GM21360 (cell line): Measurements from ENCODE around the gene UGP2.
A peak's percentile ranks its signal among the peaks of the same experiment; 100 is the strongest.
"Not testable (repeated sequence)": the region's sequence is repeated elsewhere in the genome, so short reads cannot be mapped to it uniquely, and the experiment has no call there.

Experiments used
- ATAC-seq: cut with Tn5 transposase; IDR thresholded peaks from one replicate; pipeline ENCODE4 v1.9.1; 2021; ENCODE audit warnings: mild to moderate bottlenecking, moderate library complexity; ENCODE audit not compliant: unreplicated experiment

UGP2 gene

DNA sequence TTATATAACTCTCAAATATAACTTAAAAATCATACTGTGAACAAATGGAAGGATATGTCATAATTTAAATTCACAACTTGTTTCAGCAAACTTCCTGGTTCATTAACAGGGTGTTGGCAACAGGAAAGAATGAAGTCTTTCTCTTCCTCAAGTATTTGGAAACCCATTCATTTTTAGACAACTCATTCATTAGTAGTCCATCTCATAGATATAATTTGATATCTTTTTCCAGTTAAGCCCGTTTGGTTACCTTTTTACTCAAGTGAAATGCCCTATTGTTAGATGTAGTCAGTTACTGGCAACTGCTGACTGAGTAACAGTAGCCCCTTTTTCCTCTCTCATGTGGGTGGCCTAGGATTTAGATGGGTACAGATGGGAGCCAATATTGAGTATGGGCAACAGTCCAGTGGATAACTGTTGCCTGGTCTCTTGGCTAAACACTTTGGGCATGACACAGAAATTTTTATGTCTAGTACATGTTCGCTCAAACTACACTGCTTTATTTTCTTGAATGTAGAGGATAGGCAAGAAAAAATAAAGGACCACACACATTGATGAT lies 4.6 kb upstream of the UGP2 start:
- ATAC-seq, result no peak

DNA sequence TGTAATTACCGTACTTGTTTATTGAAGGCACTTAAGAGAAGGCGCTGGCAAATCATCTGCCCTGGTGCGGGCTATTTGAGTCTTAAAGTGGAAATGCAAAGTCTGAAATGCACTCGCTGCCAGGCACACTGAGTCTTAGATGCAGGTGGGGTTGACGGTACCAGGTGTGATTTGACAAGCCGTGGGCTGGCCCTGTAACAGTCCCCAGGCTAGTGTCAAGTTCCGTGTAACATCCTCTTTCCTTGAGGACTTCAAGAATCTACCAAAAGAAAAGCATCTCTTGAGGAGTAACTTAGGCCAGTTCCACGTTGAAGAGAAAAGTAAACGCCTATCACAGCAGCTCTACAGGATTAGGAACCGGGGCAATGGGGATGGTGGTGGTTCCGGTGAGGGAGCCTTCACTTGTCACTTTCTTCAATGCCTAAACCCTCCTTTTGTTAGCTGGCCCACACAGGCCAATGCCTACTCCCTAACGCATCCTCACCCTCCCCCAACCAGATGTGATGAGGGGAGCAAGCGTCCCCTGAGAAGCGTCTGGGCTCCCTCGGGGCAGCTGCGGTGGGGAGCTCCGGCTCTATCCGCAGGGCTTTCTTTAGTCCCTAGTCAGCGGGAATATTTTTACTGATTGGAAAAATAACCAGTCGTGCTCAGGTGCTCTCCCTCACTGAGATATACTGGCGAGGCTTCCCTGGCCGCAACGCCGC lies 1.5 kb upstream of the UGP2 start:
- ATAC-seq, result peak; percentile 22

DNA sequence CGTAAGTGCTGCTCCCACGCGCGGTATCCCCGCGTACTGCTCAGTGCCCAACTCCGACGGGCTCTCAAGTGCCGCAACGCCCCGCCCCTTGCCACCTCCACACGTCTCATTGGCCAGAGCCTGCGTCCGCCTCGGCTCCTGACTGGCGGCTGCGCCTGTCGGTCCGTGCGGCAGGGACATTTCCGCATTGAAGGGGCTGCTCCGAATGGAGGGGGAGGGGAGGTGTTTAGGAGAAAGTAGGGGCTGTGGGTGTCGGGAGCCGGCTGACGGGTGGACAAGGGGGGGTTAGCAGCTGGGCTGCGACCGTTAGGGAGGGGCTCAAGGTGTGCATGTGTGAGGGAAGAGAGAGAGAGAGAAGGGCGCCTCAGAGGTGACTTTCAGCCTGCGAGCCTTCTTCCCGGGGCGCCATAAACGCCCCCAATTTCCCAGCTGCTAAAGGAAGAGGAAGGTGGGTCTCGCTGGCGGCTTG lies 877 bp upstream of the UGP2 start:
- ATAC-seq, result peak; percentile 86

DNA sequence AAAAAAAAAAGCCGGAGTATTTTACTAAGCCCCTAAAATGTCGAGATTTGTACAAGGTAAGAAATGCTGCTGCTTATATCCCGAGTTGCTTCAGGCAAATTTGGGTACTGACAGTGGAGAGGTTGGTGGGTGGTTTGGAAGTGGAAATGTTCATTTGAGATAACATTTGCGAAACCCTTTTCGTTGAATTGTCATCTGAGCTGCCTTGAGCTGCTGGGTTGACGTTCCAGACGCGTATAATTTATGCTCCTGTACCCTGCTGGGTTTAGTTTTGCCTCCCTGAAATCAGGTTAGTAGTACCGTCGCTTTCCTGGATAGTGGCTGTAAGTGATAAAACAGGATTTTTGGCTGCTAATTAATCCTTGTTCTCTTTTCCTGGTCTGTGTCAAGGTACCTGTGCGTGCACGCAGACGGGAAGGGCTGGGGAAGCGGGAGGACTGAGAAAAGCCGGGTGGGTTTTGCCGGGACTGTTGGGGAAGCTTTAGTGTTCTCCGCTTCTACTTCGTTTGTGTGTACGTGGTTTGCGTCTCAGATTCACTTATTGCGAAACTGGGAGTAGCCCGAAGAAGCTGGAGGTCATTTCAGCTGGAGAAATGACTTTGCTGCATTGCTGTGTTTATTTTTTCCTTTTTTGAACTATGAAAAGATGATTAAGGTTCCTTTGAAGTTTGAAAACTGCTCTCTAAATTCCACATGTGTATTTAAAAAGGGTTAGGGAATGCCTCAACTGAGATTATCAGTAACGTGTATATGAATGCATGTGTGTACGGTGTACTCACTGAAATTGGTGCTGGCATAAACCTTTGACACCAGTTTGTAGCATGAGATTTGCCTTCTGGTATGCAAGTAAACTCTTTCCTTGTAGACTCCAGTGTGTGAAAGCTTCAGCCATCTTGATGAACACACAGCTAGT lies 709 bp downstream of the UGP2 start:
- no peak for ATAC-seq

DNA sequence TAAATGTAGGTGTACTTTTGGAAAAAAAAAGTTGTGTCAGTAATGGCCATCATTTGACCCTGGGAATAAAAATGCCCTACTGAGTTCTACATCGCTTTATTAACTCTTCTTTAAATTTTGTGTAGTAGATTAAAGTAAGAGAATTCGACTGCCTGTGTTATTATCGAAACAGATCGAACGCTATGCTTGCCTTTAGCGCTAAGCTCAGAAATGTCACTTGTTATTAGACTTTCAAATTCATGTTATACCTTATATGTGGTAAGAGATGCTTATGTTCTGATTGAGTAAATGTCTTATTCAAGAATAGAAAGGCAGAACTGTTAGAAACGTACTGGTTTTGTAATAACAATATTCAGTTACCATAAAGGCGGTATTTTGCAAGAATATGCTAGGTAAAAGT lies 1.4 kb downstream of the UGP2 start:
- ATAC-seq, result no peak

DNA sequence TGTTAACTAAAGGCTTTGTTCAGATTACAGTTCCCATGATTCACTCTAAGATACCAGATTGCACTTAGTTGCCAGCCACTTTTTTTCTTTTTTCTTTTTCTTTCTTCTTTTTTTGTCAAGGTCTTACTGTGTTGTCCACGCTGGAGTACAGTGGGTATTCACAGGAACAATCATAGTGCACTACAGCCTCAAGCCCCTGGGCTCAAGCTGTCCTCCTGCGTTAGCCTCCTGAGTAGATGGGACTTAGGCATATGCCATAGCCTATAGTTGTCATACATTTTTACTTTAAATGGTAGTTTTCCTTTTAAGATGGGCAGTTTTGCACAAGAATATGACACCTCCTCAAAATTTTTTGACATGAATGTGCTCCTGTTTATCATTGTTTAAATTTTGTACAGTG lies 2.1 kb downstream of the UGP2 start:
- ATAC-seq, result no peak

DNA sequence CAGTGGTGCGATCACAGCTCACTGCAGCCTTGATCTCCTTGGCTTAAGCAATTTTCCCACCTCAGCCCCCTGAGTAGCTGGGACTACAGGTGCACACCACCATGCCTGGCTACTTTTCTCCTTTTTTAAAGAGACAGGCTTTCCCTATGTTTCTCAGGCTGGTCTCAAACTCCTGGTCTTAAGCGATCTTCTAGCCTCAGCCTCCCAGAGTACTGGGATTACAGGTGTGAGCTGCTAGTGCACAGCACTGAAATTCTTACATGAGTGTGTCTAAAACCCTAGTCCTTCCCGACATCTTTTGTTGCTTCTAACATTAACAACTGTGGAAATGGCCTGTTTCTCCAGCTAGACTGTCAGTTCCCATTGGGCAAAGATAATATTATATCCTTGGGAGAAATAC lies 2.9 kb downstream of the UGP2 start:
- no peak for ATAC-seq

DNA sequence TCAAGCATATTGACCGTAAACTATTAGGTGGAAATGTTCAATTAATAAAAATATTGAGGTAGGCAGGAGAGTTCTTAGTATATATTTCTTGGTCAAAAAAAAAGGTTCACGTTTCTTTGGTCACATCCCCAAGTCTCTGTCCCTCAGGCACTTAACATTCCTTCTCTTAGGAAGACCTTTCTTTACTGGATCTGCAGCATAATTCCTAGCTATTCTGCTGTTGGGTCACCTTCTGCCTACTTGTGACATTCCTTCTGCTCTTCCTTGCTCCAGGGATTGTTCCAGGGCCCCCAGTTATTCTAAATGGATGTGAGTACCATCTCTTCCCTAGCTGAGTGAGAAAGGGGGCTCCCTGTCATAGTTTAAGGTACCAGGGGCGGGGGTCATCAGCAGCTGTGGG lies 4.2 kb downstream of the UGP2 start:
- no peak for ATAC-seq

DNA sequence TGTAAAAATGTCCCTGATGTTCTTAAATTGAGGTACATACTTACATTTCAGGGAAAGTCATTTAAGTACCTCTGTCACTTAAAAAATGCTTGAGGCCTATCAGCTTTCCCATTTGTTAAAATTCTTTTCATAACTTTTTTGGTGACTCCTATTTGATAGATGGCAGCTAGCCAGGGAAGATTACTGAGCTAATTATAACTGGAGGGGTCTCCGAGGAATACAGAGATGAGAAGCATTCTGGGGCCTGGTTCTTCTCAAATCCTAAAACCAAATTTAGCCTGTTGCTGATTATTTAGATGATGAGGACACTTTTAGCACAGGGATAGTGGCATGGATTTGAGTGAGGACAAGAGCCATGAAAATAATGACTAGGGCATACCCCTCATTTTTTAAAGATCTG lies 4.8 kb downstream of the UGP2 start:
- no peak for ATAC-seq

DNA sequence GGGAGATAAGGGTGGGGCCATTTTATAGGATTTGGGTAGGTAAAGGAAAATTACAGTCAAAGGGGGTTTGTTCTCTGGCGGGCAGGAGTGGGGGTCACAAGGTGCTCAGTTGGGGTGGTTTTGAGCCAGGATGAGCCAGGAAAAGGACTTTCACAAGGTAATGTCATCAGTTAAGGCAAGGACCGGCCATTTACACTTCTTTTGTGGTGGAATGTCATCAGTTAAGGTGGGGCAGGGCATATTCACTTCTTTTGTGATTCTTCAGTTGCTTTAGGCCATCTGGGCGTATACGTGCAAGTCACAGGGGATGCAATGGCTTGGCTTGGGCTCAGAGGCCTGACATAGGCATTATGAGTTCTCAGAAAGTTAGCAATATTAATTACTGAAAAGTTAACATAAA lies 5.9 kb downstream of the UGP2 start:
- ATAC-seq, result not testable (repeated sequence)

DNA sequence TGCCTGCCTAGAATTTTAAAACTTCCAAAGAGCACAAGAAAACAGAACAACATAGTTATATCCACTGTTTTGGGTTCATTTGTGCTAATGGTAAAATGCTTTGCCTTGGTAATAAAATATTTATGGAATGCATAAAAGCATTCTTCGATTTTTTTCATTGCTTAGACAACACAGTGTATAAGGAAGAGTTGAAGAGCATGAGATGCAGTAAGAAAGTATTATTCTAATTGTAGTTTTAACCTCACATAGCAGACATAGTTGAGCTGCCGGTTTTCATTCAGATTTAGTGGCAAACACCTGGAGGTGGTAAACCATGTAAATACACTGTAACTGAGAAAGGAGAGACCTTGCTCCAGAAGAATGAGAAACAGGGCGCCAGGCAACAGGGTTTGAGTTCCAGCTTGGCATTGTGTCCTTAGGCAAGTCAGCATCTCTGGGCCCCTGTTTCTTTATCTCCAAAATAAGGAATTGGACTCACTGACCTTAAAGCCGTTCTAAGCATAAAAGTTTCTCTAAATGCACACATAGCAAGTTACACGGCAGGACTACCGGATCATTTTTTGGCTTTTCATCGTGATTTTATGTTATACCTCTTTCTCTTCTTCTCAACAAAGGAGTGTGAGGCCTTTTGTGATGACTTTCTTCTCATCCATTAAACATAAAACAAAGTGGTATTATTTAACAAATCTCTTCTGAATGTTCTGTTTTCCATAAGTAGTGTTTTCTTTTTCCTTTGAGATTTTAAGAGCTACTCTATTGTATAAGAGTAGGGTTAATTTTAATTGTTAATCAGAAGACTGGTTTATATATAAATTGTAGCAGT lies 7.9 kb downstream of the UGP2 start:
- ATAC-seq, result no peak

DNA sequence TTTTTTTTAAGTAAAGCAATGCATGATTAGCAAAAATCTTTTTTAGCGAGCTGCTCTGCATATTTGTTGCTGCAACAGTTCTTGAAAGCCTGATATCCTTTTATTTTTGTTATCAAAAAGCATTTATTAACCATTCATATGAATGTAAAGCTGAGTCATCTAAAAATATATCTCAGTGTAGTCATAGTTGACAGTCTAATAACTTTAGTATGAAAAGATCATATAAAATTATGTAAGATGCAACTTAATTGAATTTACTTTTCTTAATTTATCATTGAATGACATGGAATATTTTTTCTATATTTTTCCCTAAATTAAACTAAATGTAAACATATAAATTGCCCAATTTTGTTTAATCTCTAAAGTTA lies 8.5 kb downstream of the UGP2 start:
- no peak for ATAC-seq

DNA sequence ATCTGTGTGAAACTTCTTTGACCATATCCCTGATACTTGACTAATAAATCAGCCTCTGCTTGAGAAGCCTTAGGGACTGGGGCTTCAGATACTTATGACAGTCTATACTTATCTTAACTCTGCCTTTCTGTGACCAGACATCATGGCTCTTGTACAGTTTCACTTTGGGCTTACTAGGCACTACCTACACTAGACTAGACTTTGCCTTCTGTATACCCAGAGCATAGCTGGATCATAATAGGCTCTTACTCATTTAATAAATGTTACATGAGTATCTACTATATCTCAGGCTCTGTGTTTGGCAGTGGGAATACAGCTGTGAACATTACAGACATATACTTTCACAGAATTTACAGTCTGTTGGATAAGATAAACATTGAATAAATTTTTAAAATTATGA lies 9.0 kb downstream of the UGP2 start:
- ATAC-seq, result no peak

DNA sequence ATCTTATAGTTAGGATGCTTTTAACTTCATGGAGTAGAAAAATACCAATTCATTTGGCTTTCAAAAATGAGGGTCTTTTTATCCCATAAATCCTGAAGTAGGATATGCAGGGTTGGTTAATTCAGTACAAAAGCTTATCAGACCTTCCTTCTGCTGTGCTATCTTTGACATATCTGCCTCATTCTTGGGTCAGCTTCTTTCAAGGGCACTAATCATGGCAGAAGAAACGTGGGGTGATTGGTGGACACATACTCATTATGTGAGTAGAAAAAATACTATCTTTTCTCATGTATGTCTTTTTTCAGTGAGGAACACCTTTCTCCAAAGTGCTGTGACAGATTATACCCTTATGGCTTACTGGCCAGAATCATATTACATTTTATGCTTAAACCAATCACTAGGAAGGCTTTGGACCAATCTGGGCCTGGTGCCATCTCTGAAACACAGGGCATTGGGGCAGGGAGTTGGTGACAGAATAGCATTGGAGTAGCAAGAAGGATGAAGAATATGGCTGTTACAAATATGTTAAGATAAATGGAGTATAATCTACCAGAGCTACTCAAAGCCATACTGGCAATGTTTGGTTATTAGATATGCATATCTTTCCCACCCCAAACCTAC lies 10.1 kb downstream of the UGP2 start:
- ATAC-seq, result no peak

DNA sequence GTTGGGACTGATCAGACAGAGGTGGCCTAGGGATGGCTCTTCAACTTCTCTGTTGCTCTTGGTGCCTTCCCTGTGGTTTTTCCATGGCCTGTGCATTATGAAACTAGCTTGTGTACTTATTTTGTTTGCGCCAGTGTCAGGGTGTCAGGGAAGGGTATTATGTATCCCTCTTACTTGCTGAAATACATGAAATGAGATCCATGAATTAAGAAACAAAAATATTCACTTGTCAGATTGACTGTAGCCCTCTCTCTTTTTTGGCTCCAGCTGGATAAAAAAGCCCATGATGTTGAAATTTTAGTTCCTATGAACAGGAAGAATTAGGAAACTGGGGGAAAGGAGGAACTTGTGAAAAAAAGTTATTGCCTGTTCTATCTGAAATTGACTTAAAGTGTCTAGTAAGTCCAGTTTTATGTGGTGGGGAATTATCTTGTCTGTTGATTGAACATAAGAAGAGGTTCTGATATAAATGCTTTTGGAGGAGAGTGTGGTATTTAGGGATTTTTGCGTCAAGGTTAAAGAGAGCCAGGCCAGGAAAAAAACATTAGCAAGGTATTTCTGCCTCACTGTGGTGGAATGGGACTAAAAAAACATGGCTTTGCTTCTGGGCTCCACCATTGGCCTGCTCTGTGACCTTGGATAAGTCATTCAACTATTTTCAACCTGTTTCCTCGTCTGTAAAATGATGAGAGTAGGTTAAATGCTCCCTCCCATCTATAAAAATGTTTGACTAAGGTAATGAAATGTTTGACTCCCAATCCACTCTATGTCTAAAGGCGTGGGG lies 12.0 kb downstream of the UGP2 start:
- no peak for ATAC-seq

DNA sequence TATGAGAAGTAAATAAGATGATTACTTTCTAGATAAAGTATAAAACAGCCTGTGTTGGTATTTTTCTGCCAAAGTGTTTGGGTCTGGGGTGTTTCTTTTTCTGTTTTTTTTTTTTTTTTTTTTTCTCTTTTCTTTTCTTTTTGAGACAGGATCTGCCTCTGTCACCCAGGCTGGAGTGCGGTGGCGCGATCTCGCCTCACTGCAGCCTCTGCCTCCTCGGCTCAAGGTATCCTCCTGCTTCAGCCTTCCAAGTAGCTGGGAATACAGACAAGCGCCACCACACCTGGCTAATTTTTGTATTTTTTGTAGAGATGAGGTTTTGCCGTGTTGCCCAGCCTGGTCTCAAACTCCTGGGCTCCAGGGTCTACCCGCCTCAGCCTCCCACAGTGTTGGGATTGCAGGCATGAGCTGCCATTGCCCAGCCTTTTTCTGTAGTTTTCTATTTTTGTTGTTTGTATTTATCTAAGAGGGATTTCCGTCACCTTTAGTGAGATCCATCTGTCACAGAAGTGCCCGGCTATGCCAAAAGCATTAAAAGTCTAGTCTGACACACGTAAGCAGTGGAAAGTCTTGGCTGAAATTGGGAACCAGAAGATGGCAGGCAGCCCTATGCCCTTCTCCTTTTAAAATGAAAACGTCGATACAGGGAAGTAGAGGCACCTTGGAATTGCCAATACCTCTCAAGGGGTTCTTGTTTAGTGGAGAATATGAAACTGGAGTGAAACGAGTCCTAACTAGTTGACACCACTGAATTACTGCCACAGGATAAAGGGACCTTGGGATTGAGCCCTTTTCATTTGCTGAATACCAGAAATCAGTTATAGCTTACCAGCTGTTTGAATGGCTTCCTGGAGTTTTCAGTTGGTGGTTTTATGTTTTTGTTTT lies 14.0 kb downstream of the UGP2 start:
- ATAC-seq, result no peak

DNA sequence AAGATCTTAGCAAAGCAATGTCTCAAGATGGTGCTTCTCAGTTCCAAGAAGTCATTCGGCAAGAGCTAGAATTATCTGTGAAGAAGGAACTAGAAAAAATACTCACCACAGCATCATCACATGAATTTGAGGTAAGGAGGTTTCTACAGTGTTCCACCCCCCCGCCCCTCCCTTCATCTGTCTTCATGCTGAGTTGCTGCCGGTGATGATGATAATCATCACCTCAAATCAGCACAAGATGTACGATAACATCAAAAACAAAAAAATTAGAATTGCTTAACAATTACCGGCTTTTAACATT lies 14.6 kb downstream of the UGP2 start:
- no peak for ATAC-seq

DNA sequence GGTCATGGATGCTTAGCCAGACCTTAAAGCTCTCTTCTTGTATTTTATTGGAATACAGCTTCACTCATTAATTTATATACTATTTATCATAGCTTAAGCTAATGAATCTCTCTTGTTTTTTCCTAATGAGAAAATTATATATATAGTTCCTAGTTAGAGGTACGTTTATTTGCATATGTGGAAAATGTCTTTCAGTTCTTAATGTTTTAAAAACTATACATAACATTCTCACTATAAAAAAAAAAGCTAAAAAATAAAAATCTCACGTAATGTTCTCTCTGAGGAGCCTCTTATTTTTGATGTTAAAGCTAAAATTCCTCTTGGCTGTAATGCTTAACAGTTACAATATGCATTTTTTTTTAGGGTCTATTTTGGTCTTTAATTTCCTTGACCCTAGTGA lies 16.6 kb downstream of the UGP2 start:
- ATAC-seq, result no peak

DNA sequence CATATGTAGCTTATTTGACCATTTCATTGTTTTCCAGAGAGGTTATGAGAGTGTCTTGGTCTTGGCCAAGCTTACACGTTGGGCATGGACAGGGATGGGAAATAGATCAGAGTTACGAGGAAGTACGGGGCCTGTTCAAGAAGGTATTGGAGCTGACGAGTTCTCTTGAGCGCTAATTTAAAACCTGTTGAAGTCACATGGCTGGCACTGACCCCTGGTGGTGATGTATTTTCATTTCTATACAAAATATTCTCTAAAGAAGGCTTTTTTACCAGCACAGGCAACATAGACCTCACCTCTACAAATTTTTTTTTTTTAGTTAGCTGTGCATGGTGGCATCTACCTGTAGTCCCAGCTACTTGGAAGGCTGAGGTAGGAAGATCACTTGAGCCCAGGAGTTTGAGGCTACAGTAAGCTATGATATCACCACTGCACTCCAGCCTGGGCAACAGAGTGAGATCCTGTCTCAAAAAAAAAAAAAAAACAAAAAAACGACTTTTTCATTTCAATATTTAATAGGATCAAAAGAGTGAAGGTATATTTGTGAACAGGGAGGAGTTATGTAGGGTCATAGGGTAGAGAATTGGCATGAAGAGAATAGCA lies 19.6 kb downstream of the UGP2 start:
- no peak for ATAC-seq
